Measurements from ENCODE around the gene ZNF775. TPM values are rescaled to one million over a fixed set of nuclear protein-coding genes. Genes with fewer than 3 reads are reported as not detected.

ZNF775 gene
- total RNA-seq, 4 donors from 2014 or later, result 1.4 to 3.8 (median 2.4) TPM

DNA sequence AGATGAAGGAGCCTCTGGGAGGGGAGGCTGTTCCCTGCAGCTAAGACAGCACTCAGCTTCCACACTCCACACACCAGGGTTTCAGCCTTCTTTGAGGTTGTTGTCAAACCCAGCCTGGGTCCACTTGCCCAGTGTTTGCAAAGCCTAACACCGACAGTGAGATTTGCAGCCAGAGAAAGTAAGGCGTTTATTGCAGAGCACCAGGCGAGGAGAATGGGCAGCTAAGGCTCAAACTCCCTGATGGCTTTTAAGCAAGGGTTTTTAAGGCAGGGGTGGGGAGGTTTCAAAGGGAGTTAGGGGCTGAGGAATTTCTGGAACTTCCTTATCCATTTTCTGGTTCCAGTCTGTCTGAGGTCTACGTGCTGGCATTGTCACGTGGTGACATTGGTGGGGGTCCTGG, 4.7 kb upstream of the ZNF775 start:
- intact Hi-C loops (cut with DNase I; ENCODE audit: low total_unique reads), result no loop called here
- H3K4me3 ChIP-seq (ENCODE audit: low read depth, poor library complexity, severe bottlenecking), result no peak overlapping the region
- 91 to 92% methylated on average over 5 of the region's 5 CpGs for WGBS, 2 donors
- TF ChIP-seq, protein P1, sequence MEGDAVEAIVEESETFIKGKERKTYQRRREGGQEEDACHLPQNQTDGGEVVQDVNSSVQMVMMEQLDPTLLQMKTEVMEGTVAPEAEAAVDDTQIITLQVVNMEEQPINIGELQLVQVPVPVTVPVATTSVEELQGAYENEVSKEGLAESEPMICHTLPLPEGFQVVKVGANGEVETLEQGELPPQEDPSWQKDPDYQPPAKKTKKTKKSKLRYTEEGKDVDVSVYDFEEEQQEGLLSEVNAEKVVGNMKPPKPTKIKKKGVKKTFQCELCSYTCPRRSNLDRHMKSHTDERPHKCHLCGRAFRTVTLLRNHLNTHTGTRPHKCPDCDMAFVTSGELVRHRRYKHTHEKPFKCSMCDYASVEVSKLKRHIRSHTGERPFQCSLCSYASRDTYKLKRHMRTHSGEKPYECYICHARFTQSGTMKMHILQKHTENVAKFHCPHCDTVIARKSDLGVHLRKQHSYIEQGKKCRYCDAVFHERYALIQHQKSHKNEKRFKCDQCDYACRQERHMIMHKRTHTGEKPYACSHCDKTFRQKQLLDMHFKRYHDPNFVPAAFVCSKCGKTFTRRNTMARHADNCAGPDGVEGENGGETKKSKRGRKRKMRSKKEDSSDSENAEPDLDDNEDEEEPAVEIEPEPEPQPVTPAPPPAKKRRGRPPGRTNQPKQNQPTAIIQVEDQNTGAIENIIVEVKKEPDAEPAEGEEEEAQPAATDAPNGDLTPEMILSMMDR (IDR thresholded peaks at IDR 0.05), result no peak
- no peak for TF ChIP-seq POLR2A (IDR thresholded peaks at IDR 0.05)
- no peak for DNase-seq (ENCODE audit: low spot score in 2 of 2)

DNA sequence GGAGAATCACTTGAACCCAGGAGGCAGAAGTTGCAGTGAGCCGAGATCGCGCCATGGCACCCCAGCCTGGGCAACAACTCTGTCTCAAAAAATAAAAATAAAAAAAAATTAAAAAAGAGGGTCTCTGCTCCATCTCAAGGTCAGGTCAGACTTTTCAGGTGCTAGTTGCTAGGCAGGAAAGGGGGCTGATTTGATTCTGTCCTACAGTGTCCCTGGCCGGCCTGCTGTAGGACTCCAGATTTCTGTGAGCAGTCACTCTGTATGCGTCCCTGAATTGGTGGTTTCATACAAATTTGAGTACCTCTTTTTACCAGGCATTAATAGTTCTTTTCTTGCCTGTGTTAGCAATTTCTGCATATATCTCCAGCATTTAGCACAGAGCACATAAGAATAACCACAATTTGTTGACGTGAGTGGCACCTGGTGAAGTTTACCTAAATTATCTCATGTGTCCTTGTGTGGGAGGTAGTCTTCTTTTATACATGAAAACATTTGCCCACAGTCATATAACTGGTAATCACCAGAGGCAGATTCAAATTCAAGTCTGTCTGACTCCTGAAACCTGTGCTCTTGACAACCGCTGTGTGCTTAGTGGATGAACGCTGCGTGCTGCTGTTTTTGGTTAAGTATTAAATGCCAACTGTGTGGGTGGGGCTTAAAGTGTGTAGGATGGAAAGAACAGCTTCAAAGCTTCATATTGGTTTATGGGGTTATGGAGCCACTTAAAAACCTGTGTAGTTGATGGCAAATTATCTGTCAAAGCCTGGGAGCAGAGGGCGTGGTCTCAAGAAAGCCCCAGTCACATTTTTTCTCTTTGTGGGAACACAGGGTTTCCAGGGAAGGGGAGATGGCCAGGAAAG, 3.2 kb upstream of the ZNF775 start:
- intact Hi-C loops (cut with DNase I; ENCODE audit: low total_unique reads), result no loop called here
- 76 to 78% methylated on average over 10 of the region's 10 CpGs for WGBS, 2 donors
- no peak for DNase-seq (ENCODE audit: low spot score in 2 of 2)
- H3K4me3 ChIP-seq (ENCODE audit: low read depth, poor library complexity, severe bottlenecking), result no peak overlapping the region
- TF ChIP-seq, protein P1 (IDR thresholded peaks at IDR 0.05), result no peak

DNA sequence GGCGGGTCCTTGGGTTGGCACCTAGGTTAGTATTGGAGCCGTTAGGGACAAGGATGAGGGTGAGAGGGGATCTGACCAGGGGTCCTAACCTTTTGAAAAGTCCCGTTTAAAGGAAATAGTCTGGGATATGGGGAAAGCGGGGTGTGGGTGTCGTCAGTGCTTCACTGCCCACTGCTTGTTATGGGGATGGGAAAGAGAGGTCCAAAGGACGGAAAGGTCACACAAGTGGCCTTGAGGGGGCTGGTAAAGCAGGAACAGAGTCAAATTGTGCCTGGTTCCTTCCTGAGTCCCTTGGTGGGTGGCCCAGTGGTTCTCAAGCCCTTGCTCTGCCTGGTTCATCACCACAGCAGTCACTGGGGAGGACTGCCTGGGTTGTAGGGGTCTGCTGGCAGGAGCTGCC, 2.6 kb upstream of the ZNF775 start:
- WGBS, 2 donors, result 67 to 68% methylated on average over 6 of the region's 6 CpGs
- no peak for DNase-seq (ENCODE audit: low spot score in 2 of 2)
- no peak for TF ChIP-seq POLR2A (IDR thresholded peaks at IDR 0.05)
- TF ChIP-seq, protein P1 (IDR thresholded peaks at IDR 0.05), result no peak
- intact Hi-C loops (cut with DNase I; ENCODE audit: low total_unique reads), result no loop called here
- H3K4me3 ChIP-seq (ENCODE audit: low read depth, poor library complexity, severe bottlenecking), result no peak overlapping the region

DNA sequence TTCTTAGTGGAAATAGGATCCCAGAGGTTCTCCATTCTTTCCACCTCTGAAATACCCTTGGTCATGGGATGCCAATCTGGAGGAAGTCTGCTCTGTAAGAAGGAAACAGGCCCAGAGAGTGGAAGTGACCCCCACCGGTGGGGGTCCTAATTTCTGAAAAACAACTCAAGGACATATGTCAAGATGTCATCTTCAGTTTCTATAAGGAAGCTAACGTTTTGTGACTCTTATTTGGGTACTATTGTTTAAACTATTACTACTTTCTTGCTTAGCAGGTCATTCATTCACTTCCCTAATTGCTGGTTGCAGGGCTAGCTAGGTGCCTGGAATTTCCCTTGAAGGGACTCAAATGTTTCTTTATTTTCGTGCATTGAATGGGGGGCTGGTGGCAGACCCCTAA, 1.9 kb upstream of the ZNF775 start:
- DNase-seq (ENCODE audit: low spot score in 2 of 2), result no peak
- 45 to 52% methylated on average over 3 of the region's 3 CpGs for WGBS, 2 donors
- no peak overlapping the region for H3K4me3 ChIP-seq (ENCODE audit: low read depth, poor library complexity, severe bottlenecking)
- TF ChIP-seq, protein P1 (IDR thresholded peaks at IDR 0.05), result no peak
- no peak for TF ChIP-seq POLR2A (IDR thresholded peaks at IDR 0.05)
- intact Hi-C loops (cut with DNase I; ENCODE audit: low total_unique reads), result no loop called here

DNA sequence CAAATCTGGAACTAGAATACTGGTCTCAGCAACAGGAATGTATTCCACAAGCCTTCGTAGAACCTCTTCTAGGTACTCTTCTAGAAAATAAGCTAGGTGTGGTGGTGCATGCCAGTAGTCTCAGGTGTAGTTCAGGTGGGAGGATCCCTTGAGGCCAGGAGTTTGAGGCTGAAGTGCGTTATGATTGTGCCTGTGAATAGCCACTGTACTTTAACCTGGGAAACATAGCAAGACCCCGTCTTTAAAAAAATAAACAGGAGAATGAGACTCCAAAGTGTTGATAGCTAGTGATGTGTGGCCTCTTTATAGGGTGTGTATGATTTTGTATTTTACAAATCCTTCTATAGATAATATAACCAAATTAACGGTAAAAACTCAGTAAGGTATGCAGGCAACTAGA, 1.5 kb upstream of the ZNF775 start:
- intact Hi-C loops (cut with DNase I; ENCODE audit: low total_unique reads), result no loop called here
- H3K4me3 ChIP-seq (ENCODE audit: low read depth, poor library complexity, severe bottlenecking), result no peak overlapping the region
- TF ChIP-seq POLR2A (IDR thresholded peaks at IDR 0.05), result no peak
- TF ChIP-seq, protein P1 (IDR thresholded peaks at IDR 0.05), result no peak
- WGBS, 2 donors, result 53 to 55% methylated on average over 4 of the region's 4 CpGs
- DNase-seq (ENCODE audit: low spot score in 2 of 2), result no peak

Data from lower leg skin (tissue), 4 donors.